Omental fat pad (tissue), 4 donors: Measurements from ENCODE around the gene CARMIL1. TPM values are rescaled to one million over a fixed set of nuclear protein-coding genes. Genes with fewer than 3 reads are reported as not detected.

Experiments used
- ATAC-seq: fragments of 150-250 bp; one replicate; pipeline ENCODE4 v1.9.1; 2016; ENCODE audit warnings: mild to moderate bottlenecking, moderate library complexity; ENCODE audit not compliant: low FRiP score
- DNase-seq: peaks from one replicate; pipeline ENCODE4 v3.0.0-alpha.2; 2019; ENCODE audit warnings: low spot score
- total RNA-seq, 4 donors: library from RNA; depleted of rRNA; stranded (reverse); fragments of >200 nt; gene quantifications; one replicate each; pipeline ENCODE4 v1.1.0, GENCODE V29; 2016
- TF ChIP-seq, protein P1 (sequence below), 3 donors: fragments of 450-650 bp; IDR thresholded peaks; one replicate each; pipeline ENCODE4 v1.5.1; 2016 to 2017; ENCODE audit warnings: antibody characterized with exemption in 3 of 3, mild to moderate bottlenecking in 3 of 3, moderate library complexity in 2 of 3

Gene CARMIL1
- total RNA-seq, 4 donors from 2014 or later: 24.4 to 35.3 (median 29.6) TPM

DNA sequence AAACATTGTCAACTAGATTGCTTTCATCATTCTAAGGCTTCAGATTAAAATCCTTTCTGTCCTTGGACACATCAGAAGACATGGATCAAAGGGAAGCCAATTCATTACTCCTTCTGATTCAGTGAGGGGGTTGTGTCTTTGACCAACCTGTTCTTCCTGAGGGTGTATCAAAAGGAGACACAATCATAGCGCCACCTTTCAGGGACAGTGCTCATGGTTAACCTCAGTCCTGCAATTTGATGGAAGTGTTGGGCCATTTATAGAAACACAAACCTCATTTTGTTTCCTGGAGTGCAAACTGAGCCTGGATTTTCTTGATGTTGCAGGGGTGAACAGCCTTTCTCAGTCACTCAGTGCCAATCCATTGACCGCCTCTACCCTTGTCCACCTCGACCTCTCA lies 209.0 kb downstream of the CARMIL1 start:
- ATAC-seq (no peak), DNase-seq (no peak)
- TF ChIP-seq, protein P1, sequence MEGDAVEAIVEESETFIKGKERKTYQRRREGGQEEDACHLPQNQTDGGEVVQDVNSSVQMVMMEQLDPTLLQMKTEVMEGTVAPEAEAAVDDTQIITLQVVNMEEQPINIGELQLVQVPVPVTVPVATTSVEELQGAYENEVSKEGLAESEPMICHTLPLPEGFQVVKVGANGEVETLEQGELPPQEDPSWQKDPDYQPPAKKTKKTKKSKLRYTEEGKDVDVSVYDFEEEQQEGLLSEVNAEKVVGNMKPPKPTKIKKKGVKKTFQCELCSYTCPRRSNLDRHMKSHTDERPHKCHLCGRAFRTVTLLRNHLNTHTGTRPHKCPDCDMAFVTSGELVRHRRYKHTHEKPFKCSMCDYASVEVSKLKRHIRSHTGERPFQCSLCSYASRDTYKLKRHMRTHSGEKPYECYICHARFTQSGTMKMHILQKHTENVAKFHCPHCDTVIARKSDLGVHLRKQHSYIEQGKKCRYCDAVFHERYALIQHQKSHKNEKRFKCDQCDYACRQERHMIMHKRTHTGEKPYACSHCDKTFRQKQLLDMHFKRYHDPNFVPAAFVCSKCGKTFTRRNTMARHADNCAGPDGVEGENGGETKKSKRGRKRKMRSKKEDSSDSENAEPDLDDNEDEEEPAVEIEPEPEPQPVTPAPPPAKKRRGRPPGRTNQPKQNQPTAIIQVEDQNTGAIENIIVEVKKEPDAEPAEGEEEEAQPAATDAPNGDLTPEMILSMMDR (IDR thresholded peaks at IDR 0.05): no peak

GRCh38 chr6:25489399-25489798 lies 210.2 kb downstream of the CARMIL1 start:
- TF ChIP-seq, protein P1 (IDR thresholded peaks at IDR 0.05): no peak
- ATAC-seq (no peak), DNase-seq (no peak)

DNA sequence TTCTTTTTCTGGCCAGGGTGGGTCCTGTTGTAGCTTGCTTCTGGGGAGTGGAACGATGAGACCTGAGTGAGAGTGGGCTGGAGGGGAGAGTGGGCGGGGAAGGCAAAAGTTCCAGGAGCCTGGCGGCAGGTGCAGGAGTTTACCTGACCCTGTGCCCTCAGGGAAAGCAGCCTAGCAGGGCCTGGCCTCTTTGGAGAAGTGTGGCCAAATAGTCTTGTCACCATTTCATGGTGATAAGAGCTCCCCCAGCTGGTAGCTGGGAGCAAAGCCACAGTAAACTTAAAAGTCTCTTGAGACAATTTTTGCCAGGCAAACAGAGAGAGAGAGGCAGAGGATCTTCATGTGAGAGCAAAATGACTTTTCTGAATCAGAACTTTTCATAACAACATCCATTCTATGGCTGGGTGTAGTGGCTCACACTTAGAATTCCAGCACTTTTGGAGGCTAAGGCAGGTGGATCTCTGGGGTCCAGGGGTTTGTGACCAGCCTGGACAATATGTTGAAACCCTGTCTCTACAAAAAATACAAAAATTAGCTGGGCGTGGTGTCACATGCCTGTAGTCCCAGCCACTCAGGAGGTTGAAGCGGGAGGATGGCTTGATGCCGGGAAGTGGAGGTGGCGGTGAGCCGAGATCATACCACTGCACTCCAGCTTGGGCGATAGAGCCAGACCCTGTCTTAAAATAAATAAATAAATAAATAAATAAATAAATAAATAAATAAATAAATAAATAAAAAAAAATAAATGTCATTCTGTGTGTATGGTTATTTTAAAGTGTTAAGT lies 211.0 kb downstream of the CARMIL1 start:
- ATAC-seq: peak; percentile 84
- TF ChIP-seq, protein P1 (IDR thresholded peaks at IDR 0.05): peak in 1 of 3 donors; percentile 51
- no peak for DNase-seq

DNA sequence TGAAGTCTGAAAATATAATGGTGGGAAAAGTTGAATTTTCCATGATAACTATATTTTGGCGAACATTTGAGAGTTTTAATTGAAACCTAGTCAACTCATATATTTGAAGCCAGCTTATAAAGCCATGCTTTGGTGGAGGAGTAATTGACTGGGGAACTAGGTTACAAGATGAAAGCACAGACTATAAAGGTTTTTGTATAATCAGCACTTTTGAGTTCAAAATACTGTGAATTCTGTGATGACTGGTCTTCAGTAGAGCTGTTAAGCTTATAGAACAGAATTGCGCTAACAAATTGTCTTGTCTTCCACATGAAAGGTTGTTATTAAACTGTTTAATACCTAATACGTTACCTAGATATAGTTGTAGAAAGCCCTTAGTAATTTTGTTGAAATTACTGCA lies 213.8 kb downstream of the CARMIL1 start:
- DNase-seq: no peak
- TF ChIP-seq, protein P1 (IDR thresholded peaks at IDR 0.05): no peak
- no peak for ATAC-seq

- TF ChIP-seq, protein P1 (IDR thresholded peaks at IDR 0.05): no peak
- no peak for ATAC-seq
Observed at GRCh38 chr6:25494469-25494868, 215.3 kb downstream of the CARMIL1 start.

DNA sequence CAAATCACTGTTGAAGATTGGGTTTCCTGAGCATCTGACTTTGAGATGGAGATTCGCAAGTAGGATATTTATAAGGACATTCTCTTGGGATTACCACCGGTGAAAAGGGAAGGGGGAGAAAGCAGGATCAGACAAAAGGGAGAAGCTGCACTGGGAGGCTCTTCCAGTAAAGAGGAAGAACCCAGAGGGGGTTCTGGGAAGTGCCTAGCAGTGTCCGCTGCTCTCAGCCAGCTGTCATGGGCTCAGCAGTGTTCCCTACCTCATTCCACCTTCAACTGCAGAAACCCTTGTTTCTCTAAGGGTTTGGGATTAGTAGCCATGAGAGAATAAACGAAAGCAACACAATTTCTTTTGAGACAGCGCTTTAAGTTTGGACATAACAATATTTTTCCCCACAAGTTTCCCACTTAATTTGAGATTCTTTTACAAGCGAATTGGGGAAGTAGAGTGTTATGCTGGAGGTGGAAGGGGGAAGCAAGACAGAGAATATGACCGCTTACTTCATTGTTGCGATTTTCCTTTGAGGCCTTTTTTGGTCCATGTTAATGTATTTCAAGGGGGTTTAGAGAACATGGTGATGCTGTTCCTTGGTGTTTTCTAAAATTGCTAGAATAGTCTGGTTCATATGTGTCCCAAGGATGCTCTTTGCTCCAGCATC lies 218.3 kb downstream of the CARMIL1 start:
- DNase-seq (no peak), ATAC-seq (no peak)
- TF ChIP-seq, protein P1 (IDR thresholded peaks at IDR 0.05): no peak

More at GRCh38 chr6:25494469-25494868, 215.3 kb downstream of the CARMIL1 start:
- no peak for DNase-seq
